PFSK-1 (cell line): ENCODE results near the gene RPH3AL.

ENCODE experiments used
- FOXP2 ChIP-seq: optimal IDR thresholded peaks from 2 replicates; pipeline ENCODE3; 2011; ENCODE audit warnings: borderline replicate concordance, control low read depth, inconsistent platforms; ENCODE audit not compliant: insufficient read depth; ENCODE audit errors: extremely low read length, extremely low read depth
- POLR2AphosphoS5 ChIP-seq: IDR thresholded peaks from 2 replicates; pipeline ENCODE4 v1.6.1; 2012; ENCODE audit warnings: low read depth, mild to moderate bottlenecking, control low read depth, low read length, moderate library complexity
- SIN3A ChIP-seq: IDR thresholded peaks from 2 replicates; pipeline ENCODE4 v1.6.1; 2012; ENCODE audit warnings: mild to moderate bottlenecking, low read length, moderate library complexity, borderline replicate concordance; ENCODE audit not compliant: insufficient read depth
- TAF1 ChIP-seq: IDR thresholded peaks from 2 replicates; pipeline ENCODE4 v1.6.1; 2012; ENCODE audit warnings: low read length, control low read depth, borderline replicate concordance; ENCODE audit not compliant: insufficient read depth
- TF ChIP-seq, protein P1 (sequence below), 2 experiments: IDR thresholded peaks; 2 replicates each; pipeline versions ENCODE4 v1.6.1 to v1.8.0; 2011 to 2012; ENCODE audit warnings: low read depth in 2 of 2, low read length in 2 of 2, control low read depth in 1 of 2, inconsistent platforms in 1 of 2, mild to moderate bottlenecking in 1 of 2, moderate library complexity in 1 of 2; ENCODE audit not compliant: insufficient read depth in 1 of 2

RPH3AL gene

DNA sequence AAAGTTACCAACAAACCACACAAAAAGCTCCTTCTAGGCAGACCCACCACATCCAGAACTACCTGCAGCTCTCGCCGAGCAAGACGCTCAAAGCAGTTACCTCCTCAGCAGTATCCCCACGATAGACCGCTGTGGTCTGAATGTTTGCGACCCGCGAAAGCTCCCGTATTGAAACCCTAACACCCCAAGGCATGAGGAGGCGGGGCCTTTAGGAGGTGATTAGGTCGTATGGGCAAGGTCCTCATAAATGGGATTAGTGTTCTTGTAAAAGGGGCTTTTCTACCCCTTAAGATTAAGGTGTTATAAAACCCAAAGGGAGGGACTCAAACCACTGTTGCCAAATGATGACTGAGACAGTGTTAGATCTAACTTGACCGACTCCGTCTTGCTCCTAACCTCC is 19.0 kb upstream of the RPH3AL start:
- TF ChIP-seq TAF1: no peak

DNA sequence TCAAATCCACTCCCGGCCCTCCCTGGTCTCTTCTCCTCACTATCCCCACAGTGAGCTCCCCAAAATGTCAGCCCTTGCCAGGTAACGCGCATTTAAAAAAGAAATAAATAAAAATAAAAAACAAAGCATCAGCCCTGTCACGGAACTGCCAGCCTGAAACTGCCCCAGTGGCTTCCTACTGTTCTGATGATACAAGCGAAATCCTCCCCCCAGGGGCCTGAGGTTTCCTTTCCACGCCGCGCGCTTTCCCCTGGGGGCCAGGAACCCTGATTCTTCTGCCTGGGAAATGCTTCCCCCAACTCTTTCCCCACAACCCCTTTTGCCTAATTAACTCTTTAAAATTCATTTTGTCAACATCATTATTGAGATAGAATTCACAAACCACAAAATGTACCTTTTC is 12.2 kb upstream of the RPH3AL start:
- TF ChIP-seq SIN3A: no peak
- no peak for TF ChIP-seq POLR2AphosphoS5
- TF ChIP-seq, protein P1, sequence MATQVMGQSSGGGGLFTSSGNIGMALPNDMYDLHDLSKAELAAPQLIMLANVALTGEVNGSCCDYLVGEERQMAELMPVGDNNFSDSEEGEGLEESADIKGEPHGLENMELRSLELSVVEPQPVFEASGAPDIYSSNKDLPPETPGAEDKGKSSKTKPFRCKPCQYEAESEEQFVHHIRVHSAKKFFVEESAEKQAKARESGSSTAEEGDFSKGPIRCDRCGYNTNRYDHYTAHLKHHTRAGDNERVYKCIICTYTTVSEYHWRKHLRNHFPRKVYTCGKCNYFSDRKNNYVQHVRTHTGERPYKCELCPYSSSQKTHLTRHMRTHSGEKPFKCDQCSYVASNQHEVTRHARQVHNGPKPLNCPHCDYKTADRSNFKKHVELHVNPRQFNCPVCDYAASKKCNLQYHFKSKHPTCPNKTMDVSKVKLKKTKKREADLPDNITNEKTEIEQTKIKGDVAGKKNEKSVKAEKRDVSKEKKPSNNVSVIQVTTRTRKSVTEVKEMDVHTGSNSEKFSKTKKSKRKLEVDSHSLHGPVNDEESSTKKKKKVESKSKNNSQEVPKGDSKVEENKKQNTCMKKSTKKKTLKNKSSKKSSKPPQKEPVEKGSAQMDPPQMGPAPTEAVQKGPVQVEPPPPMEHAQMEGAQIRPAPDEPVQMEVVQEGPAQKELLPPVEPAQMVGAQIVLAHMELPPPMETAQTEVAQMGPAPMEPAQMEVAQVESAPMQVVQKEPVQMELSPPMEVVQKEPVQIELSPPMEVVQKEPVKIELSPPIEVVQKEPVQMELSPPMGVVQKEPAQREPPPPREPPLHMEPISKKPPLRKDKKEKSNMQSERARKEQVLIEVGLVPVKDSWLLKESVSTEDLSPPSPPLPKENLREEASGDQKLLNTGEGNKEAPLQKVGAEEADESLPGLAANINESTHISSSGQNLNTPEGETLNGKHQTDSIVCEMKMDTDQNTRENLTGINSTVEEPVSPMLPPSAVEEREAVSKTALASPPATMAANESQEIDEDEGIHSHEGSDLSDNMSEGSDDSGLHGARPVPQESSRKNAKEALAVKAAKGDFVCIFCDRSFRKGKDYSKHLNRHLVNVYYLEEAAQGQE (IDR thresholded peaks at IDR 0.05; ENCODE audit: insufficient read depth in 1 of 2, low read depth in 2 of 2, low read length in 2 of 2): no peak
- TF ChIP-seq TAF1: no peak
- no peak for TF ChIP-seq FOXP2

DNA sequence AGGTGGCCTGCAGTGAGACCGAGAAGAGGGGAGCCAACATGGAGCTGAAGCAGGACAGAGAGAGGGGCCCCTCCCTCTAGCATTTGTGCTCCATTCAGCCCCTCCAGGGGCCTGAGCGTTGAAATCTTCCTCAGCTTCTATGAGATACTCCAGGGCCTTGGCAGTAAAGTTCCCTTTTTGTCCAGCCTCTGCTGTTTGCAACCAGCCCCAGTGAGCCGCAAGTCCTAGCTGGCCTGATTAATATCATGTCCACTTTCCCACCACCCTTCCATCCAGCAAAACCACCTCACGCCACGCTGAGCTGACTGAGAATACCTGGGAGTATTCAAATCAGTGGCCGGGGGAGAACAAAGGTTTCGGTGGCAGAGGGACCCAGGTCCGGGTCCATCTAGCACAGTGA is 11.7 kb upstream of the RPH3AL start:
- no peak for TF ChIP-seq POLR2AphosphoS5
- TF ChIP-seq SIN3A: no peak
- TF ChIP-seq, protein P1 (IDR thresholded peaks at IDR 0.05; ENCODE audit: insufficient read depth in 1 of 2, low read depth in 2 of 2, low read length in 2 of 2): no peak
- no peak for TF ChIP-seq FOXP2
- no peak for TF ChIP-seq TAF1

DNA sequence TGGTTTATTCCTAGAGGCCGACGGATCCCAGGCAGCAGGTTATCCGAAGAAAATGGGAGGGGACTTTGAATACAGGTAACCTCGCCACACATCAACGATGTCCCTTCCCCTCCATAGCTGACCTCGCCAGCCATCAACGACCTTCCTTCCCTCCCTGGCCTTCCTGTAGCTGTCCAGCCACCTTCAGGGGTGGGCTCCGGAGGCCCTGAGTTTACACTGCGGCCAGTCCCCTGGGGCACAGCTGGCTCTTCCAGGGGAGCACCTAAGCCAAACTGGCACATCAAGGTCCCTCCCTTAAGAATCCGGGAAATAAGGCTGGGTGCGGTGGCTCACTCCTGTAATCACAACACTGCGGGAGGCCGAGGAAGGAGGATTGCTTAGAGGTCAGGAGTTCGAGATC is 10.1 kb upstream of the RPH3AL start:
- TF ChIP-seq FOXP2 (no peak), SIN3A (no peak), POLR2AphosphoS5 (no peak), TAF1 (no peak)
- TF ChIP-seq, protein P1 (IDR thresholded peaks at IDR 0.05; ENCODE audit: insufficient read depth in 1 of 2, low read depth in 2 of 2, low read length in 2 of 2): no peak

DNA sequence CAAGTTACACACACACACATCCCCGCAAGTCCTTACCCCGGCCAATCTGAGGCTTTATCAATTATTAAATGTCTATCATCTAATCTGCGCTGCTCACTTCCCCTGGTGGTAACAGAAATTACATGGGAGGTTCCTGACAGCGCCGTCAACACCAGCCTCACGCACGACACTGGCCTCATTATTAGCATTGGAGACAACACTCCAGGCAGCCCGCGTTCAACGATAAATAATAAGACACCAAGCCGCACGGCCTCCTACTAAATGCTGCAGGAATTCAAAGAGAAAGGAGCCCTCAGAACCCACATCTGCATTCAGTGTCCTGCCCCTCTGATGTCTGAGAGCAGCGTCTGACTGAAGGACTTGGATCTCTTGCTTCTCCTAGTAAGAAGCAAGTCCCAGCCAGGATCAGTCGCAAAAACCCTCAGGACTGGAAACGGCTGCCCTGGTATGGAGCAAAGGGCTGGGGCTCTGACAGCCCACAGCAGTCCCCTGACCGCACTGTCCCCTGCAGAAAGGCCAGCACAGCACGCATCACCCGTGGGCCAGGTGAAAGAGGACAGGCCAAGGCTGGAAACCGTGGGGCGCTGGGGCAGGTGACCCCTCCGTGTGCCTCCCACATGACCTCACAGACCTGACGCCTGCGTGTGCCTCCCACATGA is 7.6 kb upstream of the RPH3AL start:
- TF ChIP-seq, protein P1 (IDR thresholded peaks at IDR 0.05; ENCODE audit: insufficient read depth in 1 of 2, low read depth in 2 of 2, low read length in 2 of 2): no peak
- TF ChIP-seq FOXP2 (no peak), SIN3A (no peak), POLR2AphosphoS5 (no peak)
